ENCODE data around the gene ADH1A. TPM values are rescaled to one million over a fixed set of nuclear protein-coding genes. Genes with fewer than 3 reads are reported as not detected.

The ADH1A gene
- total RNA-seq, 1 experiment from 2014 or later, result not detected

GRCh38 chr4:99282731-99283130 lies 8.1 kb downstream of the ADH1A start:
- DNase-seq, result no peak
- no peak overlapping the region for H3K27ac Mint-ChIP-seq

More at GRCh38 chr4:99282731-99283130, 8.1 kb downstream of the ADH1A start:
- Histone ChIP-seq H4K91ac (ENCODE audit: insufficient read length, low read depth, low read length) (no peak overlapping the region), H3K27ac (ENCODE audit: insufficient read length, low read depth, low read length) (no peak overlapping the region), H2BK12ac (ENCODE audit: insufficient read length, low read depth, low read length) (no peak overlapping the region), H3K18ac (ENCODE audit: insufficient read length, low read depth, low read length) (no peak overlapping the region), H2BK15ac (ENCODE audit: low read depth, low read length) (no peak overlapping the region), H3K27me3 (ENCODE audit: insufficient read depth, low read length) (no peaks in the 10 kb centered on the region), H2BK20ac (ENCODE audit: low read depth, low read length, poor library complexity, severe bottlenecking) (no peak overlapping the region), H3K4me1 (ENCODE audit: insufficient read depth, low read length) (no peaks in the 10 kb centered on the region), H2BK120ac (ENCODE audit: low read depth, low read length, poor library complexity, severe bottlenecking) (no peak overlapping the region), H3K4ac (ENCODE audit: low read depth, low read length) (no peak overlapping the region), H3T11ph (ENCODE audit: low read length) (no peak overlapping the region), H3K56ac (ENCODE audit: insufficient read length, low read depth, low read length) (no peak overlapping the region), H3K9ac (ENCODE audit: extremely low read depth, insufficient read length, low read length) (no peak overlapping the region), H3K14ac (ENCODE audit: insufficient read depth, low read length) (no peak overlapping the region), H2BK5ac (ENCODE audit: insufficient read length, low read length) (no peak overlapping the region), H3K4me2 (ENCODE audit: insufficient read depth, insufficient read length, low read length) (no peak overlapping the region), H4K8ac (replicated peaks; ENCODE audit: insufficient read length, low read depth, low read length) (no peak overlapping the region), H2AFZ (ENCODE audit: low read length) (no peak overlapping the region), H3K79me1 (ENCODE audit: insufficient read depth, low read depth, low read length, poor library complexity, severe bottlenecking) (no peaks in the 10 kb centered on the region), H4K20me1 (ENCODE audit: control insufficient read depth, insufficient read depth, insufficient read length) (no peaks in the 10 kb centered on the region), H3K23ac (ENCODE audit: insufficient read length, low read depth, low read length) (no peak overlapping the region), H2AK5ac (ENCODE audit: insufficient read length, low read length) (no peak overlapping the region), H3K9me3 (ENCODE audit: control insufficient read depth, low read depth, low read length) (no peaks in the 10 kb centered on the region), H3K79me2 (ENCODE audit: insufficient read depth, low read length) (no peaks in the 10 kb centered on the region), H3K23me2 (ENCODE audit: insufficient read length, low read depth, low read length, poor library complexity, severe bottlenecking) (no peaks in the 10 kb centered on the region), H4K5ac (ENCODE audit: insufficient read length, low read depth, low read length) (no peak overlapping the region)
- H3K4me1 Mint-ChIP-seq, result peaks cover 7 to 11% of the 10 kb centered on the region in 2 experiments
- no peaks in the 10 kb centered on the region for H3K27me3 Mint-ChIP-seq (ENCODE audit: low read depth)
- H3K4me3 Mint-ChIP-seq, result no peak overlapping the region
- H3K9me3 Mint-ChIP-seq, result no peaks in the 10 kb centered on the region
- H3K36me3 Mint-ChIP-seq (ENCODE audit: insufficient read depth in 1 of 3, low read depth in 3 of 3), result no peaks in the 10 kb centered on the region
- WGBS (ENCODE audit: extremely low coverage, insufficient read length, low lambda C conversion rate), result no CpG with 5 or more reads among the region's 2 CpGs
- TF ChIP-seq, protein P1, sequence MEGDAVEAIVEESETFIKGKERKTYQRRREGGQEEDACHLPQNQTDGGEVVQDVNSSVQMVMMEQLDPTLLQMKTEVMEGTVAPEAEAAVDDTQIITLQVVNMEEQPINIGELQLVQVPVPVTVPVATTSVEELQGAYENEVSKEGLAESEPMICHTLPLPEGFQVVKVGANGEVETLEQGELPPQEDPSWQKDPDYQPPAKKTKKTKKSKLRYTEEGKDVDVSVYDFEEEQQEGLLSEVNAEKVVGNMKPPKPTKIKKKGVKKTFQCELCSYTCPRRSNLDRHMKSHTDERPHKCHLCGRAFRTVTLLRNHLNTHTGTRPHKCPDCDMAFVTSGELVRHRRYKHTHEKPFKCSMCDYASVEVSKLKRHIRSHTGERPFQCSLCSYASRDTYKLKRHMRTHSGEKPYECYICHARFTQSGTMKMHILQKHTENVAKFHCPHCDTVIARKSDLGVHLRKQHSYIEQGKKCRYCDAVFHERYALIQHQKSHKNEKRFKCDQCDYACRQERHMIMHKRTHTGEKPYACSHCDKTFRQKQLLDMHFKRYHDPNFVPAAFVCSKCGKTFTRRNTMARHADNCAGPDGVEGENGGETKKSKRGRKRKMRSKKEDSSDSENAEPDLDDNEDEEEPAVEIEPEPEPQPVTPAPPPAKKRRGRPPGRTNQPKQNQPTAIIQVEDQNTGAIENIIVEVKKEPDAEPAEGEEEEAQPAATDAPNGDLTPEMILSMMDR (conservative IDR thresholded peaks at IDR 0.05), result no peak
